T-helper 1 cell (primary cell): ENCODE measurements around the gene NRIP1.
"Not testable (repeated sequence)": the region's sequence is repeated elsewhere in the genome, so short reads cannot be mapped to it uniquely, and the experiment has no call there.

ENCODE experiments used
- DNase-seq, 5 donors: peaks; one replicate each; pipeline ENCODE4 v3.0.0-alpha.2; 2012 to 2020

NRIP1 gene

GRCh38 chr21:15037095-15037899 lies 27.5 kb downstream of the NRIP1 start:
- DNase-seq = no peak

GRCh38 chr21:15036189-15036588 lies 28.6 kb downstream of the NRIP1 start:
- no peak for DNase-seq

DNA sequence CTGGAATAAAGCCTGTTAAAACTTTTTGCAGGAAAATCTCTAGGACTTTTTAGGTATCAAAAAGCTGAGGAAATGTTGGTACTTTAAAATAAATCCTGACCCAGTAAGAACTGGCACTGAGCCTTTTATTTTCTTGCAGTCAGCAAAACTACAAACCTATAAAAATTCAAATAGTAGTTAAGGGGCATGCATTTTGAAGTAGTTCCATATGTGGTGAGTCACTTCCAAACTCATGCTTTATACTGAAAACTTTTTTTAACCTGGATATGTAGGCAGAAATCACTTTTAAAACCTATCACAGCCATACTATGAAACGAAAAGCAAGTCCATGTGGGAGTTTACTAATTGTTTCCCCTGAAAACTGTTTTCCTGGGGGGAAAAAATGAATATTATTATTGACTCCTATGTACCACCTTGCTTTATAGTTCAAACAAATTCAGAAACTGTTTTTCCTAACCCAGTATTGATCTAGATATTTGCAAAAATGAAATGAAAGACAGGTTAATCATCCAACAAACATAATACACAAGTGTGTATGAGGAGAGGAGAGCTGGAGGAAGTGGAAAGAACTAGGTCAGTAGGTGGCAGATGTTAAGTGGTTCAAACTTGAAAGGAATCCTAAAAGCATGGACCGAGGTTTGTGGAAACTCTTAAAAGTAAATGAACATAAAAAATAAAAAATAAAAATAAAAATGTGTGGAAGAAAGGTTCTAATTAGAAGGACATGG lies 30.5 kb downstream of the NRIP1 start:
- no peak for DNase-seq

DNA sequence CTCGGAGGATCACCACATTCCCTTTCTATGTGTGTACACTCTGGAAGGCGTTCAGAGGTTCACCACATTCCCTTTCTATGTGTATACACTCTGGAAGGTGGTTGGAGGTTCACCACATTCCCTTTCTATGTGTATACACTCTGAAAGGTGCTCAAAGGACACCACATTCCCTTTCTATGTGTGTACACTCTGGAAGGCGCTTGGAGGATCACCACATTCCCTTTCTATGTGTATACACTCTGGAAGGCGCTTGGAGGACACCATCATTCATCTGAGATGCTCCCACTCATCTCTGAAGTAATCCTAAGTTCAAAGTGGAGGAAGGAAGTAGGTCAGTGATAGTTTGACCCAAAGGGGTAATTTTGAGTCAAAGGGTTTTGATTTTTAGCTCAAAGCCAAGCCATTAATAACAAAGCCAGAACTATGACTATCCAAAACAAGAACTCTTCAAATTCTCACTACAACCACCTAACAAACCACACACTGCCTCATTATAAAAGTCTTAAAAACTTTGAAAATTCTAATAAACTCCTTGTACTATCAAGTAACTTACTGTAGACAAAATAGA lies 32.9 kb downstream of the NRIP1 start:
- DNase-seq = no peak

DNA sequence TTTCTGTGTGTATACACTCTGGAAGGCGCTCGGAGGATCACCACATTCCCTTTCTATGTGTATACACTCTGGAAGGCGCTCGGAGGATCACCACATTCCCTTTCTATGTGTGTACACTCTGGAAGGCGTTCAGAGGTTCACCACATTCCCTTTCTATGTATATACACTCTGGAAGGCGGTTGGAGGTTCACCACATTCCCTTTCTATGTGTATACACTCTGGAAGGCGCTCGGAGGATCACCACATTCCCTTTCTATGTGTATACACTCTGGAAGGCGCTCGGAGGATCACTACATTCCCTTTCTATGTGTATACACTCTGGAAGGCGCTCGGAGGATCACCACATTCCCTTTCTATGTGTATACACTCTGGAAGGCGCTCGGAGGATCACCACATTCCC lies 33.4 kb downstream of the NRIP1 start:
- DNase-seq = not testable (repeated sequence)

DNA sequence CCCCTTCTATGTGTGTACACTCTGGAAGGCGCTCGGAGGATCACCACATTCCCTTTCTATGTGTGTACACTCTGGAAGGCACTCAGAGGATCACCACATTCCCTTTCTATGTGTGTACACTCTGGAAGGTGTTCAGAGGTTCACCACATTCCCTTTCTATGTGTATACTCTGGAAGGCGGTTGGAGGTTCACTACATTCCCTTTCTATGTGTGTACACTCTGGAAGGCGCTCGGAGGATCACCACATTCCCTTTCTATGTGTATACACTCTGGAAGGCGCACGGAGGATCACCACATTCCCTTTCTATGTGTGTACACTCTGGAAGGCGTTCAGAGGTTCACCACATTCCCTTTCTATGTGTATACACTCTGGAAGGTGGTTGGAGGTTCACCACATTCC lies 33.9 kb downstream of the NRIP1 start:
- DNase-seq = not testable (repeated sequence)

- no peak for DNase-seq
Observed at GRCh38 chr21:15029077-15029476, 35.7 kb downstream of the NRIP1 start.

DNA sequence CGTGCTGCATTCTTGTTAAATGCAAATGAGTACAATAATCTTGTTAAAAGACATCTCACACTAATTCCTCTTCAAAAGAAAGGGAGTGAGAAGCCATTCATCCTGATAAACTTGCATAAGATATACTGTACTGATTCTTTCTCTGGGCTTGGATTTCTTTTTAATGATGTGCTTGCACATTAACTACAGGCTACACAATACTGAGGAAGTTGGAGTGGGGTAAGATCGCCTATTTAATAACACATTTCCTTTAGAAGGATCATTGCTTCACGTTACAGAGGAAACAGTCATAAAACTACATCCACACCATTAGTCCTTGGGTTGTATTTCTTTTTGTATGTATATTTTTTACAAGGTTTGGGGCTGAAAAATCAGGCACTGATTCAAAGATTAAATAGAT lies 36.6 kb downstream of the NRIP1 start:
- DNase-seq = no peak

DNA sequence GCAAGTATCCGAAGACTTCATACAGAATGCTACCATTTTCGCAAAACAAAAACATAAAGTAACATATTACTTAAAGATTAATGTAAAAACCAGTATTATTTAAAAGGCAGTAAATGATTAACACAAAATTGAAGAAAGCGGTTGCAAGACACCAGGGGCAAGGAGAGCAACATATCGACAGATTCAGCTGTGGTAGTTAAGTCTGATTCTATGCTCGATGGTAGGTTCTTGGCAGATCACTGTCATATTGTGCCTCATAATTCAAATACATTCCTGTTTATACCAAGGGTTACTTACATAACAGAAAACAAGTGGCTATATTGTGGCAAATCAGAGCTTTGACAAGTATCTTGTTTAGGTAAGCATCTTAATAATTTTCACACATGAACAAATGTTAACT lies 37.7 kb downstream of the NRIP1 start:
- no peak for DNase-seq

GRCh38 chr21:15026370-15026769 lies 38.4 kb downstream of the NRIP1 start:
- DNase-seq = no peak

- no peak for DNase-seq
Observed at GRCh38 chr21:15023776-15024175, 41.0 kb downstream of the NRIP1 start.

DNA sequence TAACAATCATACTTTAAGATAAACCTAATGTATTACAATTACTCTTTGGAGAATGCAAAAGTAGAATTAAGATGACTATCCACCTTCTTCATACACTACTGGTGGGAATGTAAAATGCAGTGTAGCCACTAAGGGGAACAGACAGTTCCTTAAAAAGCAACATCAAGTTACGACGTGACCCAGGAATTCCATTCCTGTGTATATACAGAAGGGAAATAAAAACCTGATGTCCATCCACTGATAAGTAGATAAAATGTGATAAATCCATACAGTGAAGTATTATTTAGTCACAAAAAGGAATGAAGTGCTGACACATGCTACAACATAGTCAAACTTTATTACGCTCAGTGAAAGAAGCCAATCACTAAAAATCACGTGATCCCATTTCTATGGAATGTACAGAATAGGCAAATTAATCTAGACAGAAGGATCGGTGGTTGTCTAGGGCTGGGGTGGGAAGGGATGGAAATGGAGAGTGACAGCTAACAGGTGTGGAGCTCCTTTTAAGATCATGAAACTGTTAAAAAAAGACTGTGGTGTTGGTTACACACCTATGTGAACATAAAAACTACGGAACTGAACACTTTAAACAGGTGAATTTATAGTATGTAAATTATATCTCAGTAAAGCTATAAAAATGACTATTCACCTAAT lies 42.1 kb downstream of the NRIP1 start:
- no peak for DNase-seq

GRCh38 chr21:15020797-15021196 lies 44.0 kb downstream of the NRIP1 start:
- DNase-seq = no peak

DNA sequence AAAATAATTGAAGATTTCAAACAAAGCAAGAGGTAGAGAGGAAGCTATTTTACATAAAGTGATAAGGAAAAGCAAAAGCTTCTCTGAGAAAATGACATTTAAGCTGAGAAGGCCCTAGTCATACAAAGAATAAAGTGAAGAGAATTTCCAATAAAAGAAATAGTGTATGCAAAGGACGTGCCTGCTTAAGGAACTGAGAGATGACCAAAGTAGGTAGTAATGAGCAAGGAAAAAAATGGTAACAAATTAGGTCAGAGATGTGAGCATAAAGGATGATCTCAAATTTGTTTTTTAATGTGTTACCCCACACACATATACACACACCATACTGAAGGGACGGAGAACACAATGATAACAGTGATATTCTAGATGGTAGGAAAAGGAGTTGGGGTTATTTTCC lies 46.4 kb downstream of the NRIP1 start:
- DNase-seq = no peak

- no peak for DNase-seq
Observed at GRCh38 chr21:15015622-15016471, 49.0 kb downstream of the NRIP1 start.

DNA sequence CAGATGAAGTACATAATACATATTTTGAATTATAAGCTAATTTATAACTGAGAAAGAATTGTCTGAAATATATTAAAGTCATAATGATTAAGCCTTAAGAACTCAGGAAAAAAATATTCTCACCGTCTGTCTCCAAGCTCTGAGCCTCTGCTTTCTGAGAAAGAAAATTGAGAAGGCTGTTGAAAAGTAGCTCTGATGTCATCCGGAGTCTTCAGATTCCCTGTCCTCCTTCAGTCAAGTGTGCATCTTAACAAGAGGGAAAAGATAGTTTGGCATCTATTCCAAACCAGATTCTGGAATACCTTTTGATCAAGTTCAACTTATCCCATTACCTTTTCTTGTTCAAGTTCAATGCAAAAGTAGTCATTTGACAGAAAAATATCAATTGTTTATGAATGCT lies 50.6 kb downstream of the NRIP1 start:
- DNase-seq = no peak

GRCh38 chr21:15011967-15012366 lies 52.8 kb downstream of the NRIP1 start:
- no peak for DNase-seq

DNA sequence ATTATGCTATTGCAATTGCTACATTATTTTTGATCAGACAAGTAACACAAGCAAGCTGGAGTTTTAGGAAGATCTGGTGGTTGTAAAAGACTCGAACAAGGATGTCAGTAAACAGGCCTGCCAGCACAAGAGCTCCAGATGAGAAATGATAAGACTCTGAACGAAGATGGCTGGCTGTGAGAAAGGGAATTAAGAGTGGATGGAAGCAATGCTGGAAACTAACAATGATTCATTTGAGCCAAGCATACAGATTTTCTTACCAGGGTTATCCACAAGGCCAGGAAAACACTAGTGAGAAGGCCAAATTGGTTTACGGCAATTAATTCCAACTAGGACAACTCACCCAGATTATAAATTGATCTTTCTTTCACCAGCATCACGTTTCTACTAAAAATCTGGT lies 54.2 kb downstream of the NRIP1 start:
- DNase-seq = no peak

DNA sequence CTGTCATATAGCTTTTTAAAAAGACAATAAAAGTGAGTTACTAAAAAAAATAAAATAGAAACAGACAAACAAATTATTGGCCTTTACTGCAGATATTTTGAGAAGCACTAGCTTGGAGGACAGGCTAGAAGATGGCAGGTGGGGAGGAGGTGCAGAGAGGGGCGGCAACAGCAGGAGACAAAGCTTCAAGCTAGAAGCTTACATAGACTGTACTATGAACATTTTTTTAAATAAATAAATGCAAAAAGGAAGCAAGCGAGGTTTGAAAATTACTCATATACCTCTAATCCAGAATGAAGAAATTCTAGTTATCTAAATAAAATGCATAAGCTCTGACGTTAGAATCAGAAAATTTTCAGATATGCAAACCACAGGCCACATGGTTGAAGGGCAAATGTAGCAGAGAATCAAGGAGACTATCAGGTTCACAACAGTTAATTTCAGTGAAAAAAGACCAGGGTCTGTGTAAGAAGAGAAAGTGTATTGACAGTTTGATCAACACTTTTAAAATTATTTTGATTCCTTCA lies 54.9 kb downstream of the NRIP1 start:
- no peak for DNase-seq

- DNase-seq = no peak
Observed at GRCh38 chr21:15007716-15008296, 57.0 kb downstream of the NRIP1 start.

DNA sequence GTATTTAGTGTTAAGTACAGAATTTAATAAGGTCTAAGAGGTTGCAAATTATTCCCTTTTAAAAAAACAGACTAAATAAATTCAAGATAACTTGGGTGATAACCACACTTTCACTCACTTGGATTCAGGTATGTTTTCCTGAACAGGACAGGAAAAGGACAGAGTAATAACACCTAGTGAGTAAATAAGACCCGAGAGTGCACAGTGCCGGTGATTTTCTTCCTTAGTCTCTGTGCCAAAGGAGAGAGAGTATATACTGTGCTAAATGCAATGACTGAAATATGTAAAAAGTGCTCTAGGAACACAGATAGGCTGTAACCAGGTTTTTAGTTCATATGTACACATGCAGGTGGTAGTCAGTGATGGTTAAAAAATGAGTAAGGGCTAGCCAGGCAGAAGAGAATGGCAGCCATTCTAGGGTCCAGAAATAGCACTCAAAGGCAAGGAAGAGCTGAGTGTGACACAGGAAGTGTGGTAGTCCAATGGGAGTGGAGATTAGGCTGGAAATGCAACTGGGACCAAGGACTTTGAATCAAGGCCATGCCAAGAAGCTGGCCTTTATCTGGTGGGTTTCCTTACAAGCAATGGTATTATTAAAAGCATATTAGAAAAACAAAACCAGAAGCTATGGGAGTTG lies 58.1 kb downstream of the NRIP1 start:
- no peak for DNase-seq
